Astrocyte of the spinal cord (primary cell): Measurements from ENCODE around the gene SLC10A7.

Experiments
- DNase-seq: peaks from one replicate; pipeline ENCODE4 v3.0.0; 2011; ENCODE audit warnings: low read depth, low spot score
- H3K4me3 ChIP-seq: 2 replicates; pipeline ENCODE4 v1.5.1; 2011; ENCODE audit warnings: low read depth, mild to moderate bottlenecking, low read length, moderate library complexity
- CTCF ChIP-seq: IDR thresholded peaks from 2 replicates; pipeline ENCODE4 v1.5.1; 2012; ENCODE audit warnings: low read depth, mild to moderate bottlenecking, low read length, inconsistent platforms
- in situ Hi-C: cut with HindIII; loops from 2 replicates; pipeline ENCODE4 v1.10.0; 2017; ENCODE audit warnings: low sequenced_read_pairs

The SLC10A7 gene

GRCh38 chr4:146207410-146207809 lies 314.3 kb downstream of the SLC10A7 start:
- in situ Hi-C loops: no loop called here
- H3K4me3 ChIP-seq: no peak overlapping the region
- no peak for TF ChIP-seq CTCF
- no peak for DNase-seq
